ENCODE results near the gene DYNLT2B. TPM values are rescaled to one million over a fixed set of nuclear protein-coding genes. Genes with fewer than 3 reads are reported as not detected.

The DYNLT2B gene
- total RNA-seq, 1 donor from 2014 or later, result 5.0 TPM

Other genes with a start within 250 kb of the DYNLT2B start
- gene TFRC, start 236.2 kb downstream of the DYNLT2B start, total RNA-seq, result 131 TPM
- 0.24 TPM for gene ZDHHC19, start 106.8 kb downstream of the DYNLT2B start, total RNA-seq
- gene SLC51A, start 101.7 kb downstream of the DYNLT2B start, total RNA-seq, result 0.51 TPM
- 116 TPM for gene PCYT1A, start 30.5 kb downstream of the DYNLT2B start, total RNA-seq
- gene TM4SF19, start 20.1 kb upstream of the DYNLT2B start, total RNA-seq, result not detected
- 30.1 TPM for gene UBXN7, start 114.2 kb upstream of the DYNLT2B start, total RNA-seq
- 21.8 TPM for gene RNF168, start 185.5 kb upstream of the DYNLT2B start, total RNA-seq
- 28.7 TPM for gene SMCO1, start 197.1 kb upstream of the DYNLT2B start, total RNA-seq

Data from cardiac septum (tissue), 1 donor.